ACHN (cell line): Measurements from ENCODE around the gene HS6ST2.

Experiments
- DNase-seq: peaks from one replicate; pipeline ENCODE4 v3.0.0-alpha.2; 2015
- in situ Hi-C: cut with HindIII; loops from 2 replicates; pipeline ENCODE4 v1.10.0; 2017; ENCODE audit warnings: low sequenced_read_pairs, low pct_ligation_motif_present, low pct_unique_long_range_greater_than_20kb

HS6ST2 gene

GRCh38 chrX:132758759-132759158 is 199.7 kb downstream of the HS6ST2 start:
- DNase-seq = no peak
- in situ Hi-C loops = no loop called here

- DNase-seq = no peak
- in situ Hi-C loops = no loop called here
These were observed 201.3 kb downstream of the HS6ST2 start for GRCh38 chrX:132757066-132757623.

- in situ Hi-C loops = no loop called here
These were observed 202.0 kb downstream of the HS6ST2 start for GRCh38 chrX:132756439-132756838.

GRCh38 chrX:132751063-132751690 is 207.3 kb downstream of the HS6ST2 start:
- in situ Hi-C loops = no loop called here
- no peak for DNase-seq

More at GRCh38 chrX:132756439-132756838, 202.0 kb downstream of the HS6ST2 start:
- DNase-seq = no peak

- in situ Hi-C loops = no loop called here
- no peak for DNase-seq
These were observed 207.9 kb downstream of the HS6ST2 start for GRCh38 chrX:132750331-132751062.

GRCh38 chrX:132749406-132749805 is 209.0 kb downstream of the HS6ST2 start:
- no peak for DNase-seq
- in situ Hi-C loops = no loop called here

- in situ Hi-C loops = no loop called here
- no peak for DNase-seq
These were observed 209.5 kb downstream of the HS6ST2 start for GRCh38 chrX:132748909-132749308.

- no peak for DNase-seq
- in situ Hi-C loops = no loop called here
These were observed 210.2 kb downstream of the HS6ST2 start for GRCh38 chrX:132748268-132748667.

GRCh38 chrX:132745593-132745992 is 212.8 kb downstream of the HS6ST2 start:
- no peak for DNase-seq
- in situ Hi-C loops = no loop called here

- in situ Hi-C loops = no loop called here
- no peak for DNase-seq
These were observed 214.0 kb downstream of the HS6ST2 start for GRCh38 chrX:132744470-132744869.

- in situ Hi-C loops = no loop called here
- DNase-seq = no peak
These were observed 215.3 kb downstream of the HS6ST2 start for GRCh38 chrX:132743086-132743485.

GRCh38 chrX:132742246-132742645 is 216.2 kb downstream of the HS6ST2 start:
- in situ Hi-C loops = no loop called here
- no peak for DNase-seq

- in situ Hi-C loops = no loop called here
- no peak for DNase-seq
These were observed 216.7 kb downstream of the HS6ST2 start for GRCh38 chrX:132741689-132742088.

- in situ Hi-C loops = no loop called here
- no peak for DNase-seq
These were observed 217.9 kb downstream of the HS6ST2 start for GRCh38 chrX:132740316-132741123.

- DNase-seq = no peak
- in situ Hi-C loops = no loop called here
These were observed 219.5 kb downstream of the HS6ST2 start for GRCh38 chrX:132738951-132739350.

GRCh38 chrX:132737743-132738142 is 220.7 kb downstream of the HS6ST2 start:
- in situ Hi-C loops = no loop called here
- DNase-seq = no peak

- in situ Hi-C loops = no loop called here
- DNase-seq = no peak
These were observed 226.2 kb downstream of the HS6ST2 start for GRCh38 chrX:132732236-132732635.

- DNase-seq = no peak
- in situ Hi-C loops = no loop called here
These were observed 227.7 kb downstream of the HS6ST2 start for GRCh38 chrX:132730726-132731125.

- no peak for DNase-seq
- in situ Hi-C loops = no loop called here
These were observed 228.2 kb downstream of the HS6ST2 start for GRCh38 chrX:132730266-132730665.
